GM12873 (cell line): Measurements from ENCODE around the gene TRIM63.

Experiments
- TF ChIP-seq, protein P1 (sequence below): IDR thresholded peaks from 2 replicates; pipeline ENCODE4 v1.5.1; 2012; ENCODE audit warnings: low read depth, mild to moderate bottlenecking, moderate library complexity, low read length, control low read depth; ENCODE audit not compliant: insufficient read depth; ENCODE audit errors: missing control alignments

Gene TRIM63

GRCh38 chr1:26060832-26061574 lies 6.4 kb downstream of the TRIM63 start:
- TF ChIP-seq, protein P1, sequence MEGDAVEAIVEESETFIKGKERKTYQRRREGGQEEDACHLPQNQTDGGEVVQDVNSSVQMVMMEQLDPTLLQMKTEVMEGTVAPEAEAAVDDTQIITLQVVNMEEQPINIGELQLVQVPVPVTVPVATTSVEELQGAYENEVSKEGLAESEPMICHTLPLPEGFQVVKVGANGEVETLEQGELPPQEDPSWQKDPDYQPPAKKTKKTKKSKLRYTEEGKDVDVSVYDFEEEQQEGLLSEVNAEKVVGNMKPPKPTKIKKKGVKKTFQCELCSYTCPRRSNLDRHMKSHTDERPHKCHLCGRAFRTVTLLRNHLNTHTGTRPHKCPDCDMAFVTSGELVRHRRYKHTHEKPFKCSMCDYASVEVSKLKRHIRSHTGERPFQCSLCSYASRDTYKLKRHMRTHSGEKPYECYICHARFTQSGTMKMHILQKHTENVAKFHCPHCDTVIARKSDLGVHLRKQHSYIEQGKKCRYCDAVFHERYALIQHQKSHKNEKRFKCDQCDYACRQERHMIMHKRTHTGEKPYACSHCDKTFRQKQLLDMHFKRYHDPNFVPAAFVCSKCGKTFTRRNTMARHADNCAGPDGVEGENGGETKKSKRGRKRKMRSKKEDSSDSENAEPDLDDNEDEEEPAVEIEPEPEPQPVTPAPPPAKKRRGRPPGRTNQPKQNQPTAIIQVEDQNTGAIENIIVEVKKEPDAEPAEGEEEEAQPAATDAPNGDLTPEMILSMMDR: no peak

GRCh38 chr1:26059906-26060305 lies 7.5 kb downstream of the TRIM63 start:
- TF ChIP-seq, protein P1: no peak

DNA sequence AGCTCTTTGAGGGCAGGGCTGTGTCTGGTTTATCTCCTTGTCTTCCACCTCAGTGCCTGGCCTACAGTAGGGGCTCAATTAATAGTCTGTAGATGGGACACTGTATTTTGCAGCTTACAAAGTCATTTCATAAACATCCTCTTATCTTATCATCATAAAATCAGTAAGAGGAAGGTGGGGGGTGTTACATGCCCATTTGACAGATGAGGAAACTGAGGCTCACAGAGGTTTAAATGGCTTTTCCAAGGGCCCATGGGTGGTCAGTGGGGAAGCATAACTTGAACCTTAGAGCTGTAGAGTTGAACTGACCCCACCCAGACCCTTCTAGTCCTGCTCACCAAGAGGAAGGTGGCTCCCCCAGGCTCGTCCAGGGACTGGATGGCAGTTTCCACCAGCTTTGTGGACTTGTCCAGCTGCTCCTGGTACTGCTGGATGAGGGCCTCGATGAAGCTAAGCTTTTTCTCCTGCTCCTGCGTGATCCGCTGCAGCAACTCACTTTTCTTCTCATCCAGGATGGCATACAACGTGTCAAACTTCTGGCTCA lies 9.3 kb downstream of the TRIM63 start:
- TF ChIP-seq, protein P1: no peak

DNA sequence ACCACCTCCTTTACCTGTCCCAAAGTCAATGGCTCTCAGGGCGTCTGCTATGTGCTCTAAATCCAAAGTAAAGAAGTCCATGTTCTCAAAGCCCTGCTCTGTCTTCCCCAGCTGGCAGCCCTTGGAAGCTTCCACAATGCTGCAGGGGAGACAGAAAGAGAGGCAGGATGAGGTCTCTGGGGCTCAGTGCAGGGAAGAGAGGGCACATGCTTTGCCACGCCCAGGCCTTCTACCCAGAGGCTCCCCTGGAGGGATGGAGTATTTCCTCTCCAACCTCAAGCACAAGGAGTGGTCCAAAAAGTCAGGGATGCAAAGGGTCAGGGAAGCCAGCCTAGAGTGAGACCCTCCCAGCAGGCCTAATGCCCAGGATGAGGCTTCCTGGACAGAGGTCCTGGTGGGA lies 10.2 kb downstream of the TRIM63 start:
- TF ChIP-seq, protein P1: no peak

DNA sequence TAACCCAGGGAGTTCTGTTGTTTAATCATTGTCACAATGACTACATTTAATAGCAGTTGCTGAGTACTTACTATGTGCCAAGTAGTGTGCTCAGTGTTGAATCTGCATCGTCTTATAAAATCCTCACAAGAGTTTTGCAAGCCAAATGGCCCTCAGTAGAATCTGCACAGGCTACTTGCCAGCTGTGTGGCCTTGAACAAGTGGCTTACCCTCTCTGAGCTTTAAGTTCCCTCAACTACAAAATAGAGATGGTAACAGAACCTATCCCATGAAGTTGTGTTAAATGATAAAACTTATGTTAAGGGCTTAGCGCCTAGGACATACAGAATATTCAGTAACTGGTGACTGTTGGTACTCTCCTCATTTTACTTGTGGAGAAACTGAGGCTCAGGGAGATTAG lies 12.4 kb downstream of the TRIM63 start:
- TF ChIP-seq, protein P1: no peak

GRCh38 chr1:26053718-26054560 lies 13.5 kb downstream of the TRIM63 start:
- TF ChIP-seq, protein P1: no peak

DNA sequence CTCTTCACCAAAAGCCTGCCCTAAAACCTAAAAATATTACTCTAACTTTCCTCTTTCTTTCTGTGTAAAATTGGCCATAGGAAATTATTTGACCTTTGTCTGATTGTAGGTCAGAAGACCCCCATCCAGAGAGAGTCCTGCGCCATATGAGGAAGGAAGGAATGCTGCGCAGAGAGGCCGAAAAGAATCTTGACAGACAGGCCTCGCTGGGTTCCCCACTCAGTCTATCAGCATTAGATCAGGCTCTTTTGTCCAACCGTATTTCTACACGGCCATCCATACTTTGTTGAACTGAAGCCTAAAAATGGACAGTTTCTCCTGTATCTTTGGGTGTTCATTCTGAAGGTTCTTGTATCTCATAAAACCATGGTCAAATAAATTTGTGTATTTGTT lies 17.2 kb downstream of the TRIM63 start:
- TF ChIP-seq, protein P1: no peak
